DOHH2 (cell line): ENCODE results near the gene AKR1B15.

ENCODE experiments used
- EZH2phosphoT487 ChIP-seq: fragments of 200-600 bp; sonication (generic); IDR thresholded peaks from 2 replicates; pipeline ENCODE4 v1.6.1; 2017; ENCODE audit warnings: borderline replicate concordance, mild to moderate bottlenecking, antibody characterized with exemption, low read length, moderate library complexity, mixed read lengths
- TF ChIP-seq, protein P1 (sequence below): fragments of 200-600 bp; sonication (generic); IDR thresholded peaks from one replicate; pipeline ENCODE4 v1.5.1; 2014; ENCODE audit warnings: antibody characterized with exemption, mild to moderate bottlenecking, low read depth, low read length; ENCODE audit not compliant: poor library complexity, severe bottlenecking

DNA sequence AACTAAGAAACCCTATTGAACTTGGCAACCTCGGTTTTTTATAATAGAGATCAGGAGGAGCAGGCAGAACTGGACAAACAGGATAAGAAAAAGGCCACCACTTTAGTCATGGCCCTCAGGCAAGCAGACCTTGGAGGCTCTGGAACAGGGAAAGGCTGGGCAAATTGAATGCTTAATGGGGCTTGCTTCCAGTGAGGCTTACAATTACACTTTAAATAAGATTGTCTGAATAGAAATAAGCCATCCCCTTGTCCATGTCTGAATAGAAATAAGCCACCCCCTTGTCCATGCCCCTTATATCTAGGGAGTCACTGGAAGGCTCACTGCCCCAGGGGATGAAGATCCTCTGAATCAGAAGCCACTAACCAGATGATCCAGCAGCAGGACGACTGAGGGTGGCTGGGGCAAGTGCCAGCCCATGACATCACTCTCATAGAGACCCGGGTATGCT lies 40.6 kb downstream of the AKR1B15 start:
- TF ChIP-seq, protein P1, sequence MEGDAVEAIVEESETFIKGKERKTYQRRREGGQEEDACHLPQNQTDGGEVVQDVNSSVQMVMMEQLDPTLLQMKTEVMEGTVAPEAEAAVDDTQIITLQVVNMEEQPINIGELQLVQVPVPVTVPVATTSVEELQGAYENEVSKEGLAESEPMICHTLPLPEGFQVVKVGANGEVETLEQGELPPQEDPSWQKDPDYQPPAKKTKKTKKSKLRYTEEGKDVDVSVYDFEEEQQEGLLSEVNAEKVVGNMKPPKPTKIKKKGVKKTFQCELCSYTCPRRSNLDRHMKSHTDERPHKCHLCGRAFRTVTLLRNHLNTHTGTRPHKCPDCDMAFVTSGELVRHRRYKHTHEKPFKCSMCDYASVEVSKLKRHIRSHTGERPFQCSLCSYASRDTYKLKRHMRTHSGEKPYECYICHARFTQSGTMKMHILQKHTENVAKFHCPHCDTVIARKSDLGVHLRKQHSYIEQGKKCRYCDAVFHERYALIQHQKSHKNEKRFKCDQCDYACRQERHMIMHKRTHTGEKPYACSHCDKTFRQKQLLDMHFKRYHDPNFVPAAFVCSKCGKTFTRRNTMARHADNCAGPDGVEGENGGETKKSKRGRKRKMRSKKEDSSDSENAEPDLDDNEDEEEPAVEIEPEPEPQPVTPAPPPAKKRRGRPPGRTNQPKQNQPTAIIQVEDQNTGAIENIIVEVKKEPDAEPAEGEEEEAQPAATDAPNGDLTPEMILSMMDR, result no peak
- TF ChIP-seq EZH2phosphoT487, result no peak
